ENCODE data around the gene ARPP21.

ARPP21 gene

GRCh38 chr3:35760146-35760545 is 120.8 kb downstream of the ARPP21 start:
- H3K36me3 ChIP-seq (ENCODE audit: insufficient read depth, low read length): no peaks in the 10 kb centered on the region

GRCh38 chr3:35761311-35761710 is 122.0 kb downstream of the ARPP21 start:
- Histone ChIP-seq H3K4me1 (ENCODE audit: insufficient read depth, low read length) (peaks cover 50% of the 10 kb centered on the region), H3K27me3 (ENCODE audit: insufficient read depth, low read length) (no peaks in the 10 kb centered on the region), H3K9me3 (ENCODE audit: low read length) (no peaks in the 10 kb centered on the region), H2AFZ (ENCODE audit: low read depth, low read length) (no peak overlapping the region), H3K36me3 (ENCODE audit: insufficient read depth, low read length) (no peaks in the 10 kb centered on the region), H3K4me3 (ENCODE audit: low read length) (no peak overlapping the region)

More at GRCh38 chr3:35760146-35760545, 120.8 kb downstream of the ARPP21 start:
- H3K27me3 ChIP-seq (ENCODE audit: insufficient read depth, low read length): no peaks in the 10 kb centered on the region
- H3K4me1 ChIP-seq (ENCODE audit: insufficient read depth, low read length): peaks cover 45% of the 10 kb centered on the region
- H3K9me3 ChIP-seq (ENCODE audit: low read length): no peaks in the 10 kb centered on the region
- no peak overlapping the region for H2AFZ ChIP-seq (ENCODE audit: low read depth, low read length)
- no peak overlapping the region for H3K4me3 ChIP-seq (ENCODE audit: low read length)

GRCh38 chr3:35772381-35773015 is 133.2 kb downstream of the ARPP21 start:
- H3K4me1 ChIP-seq (ENCODE audit: insufficient read depth, low read length): peaks cover 18% of the 10 kb centered on the region
- no peaks in the 10 kb centered on the region for H3K27me3 ChIP-seq (ENCODE audit: insufficient read depth, low read length)
- no peaks in the 10 kb centered on the region for H3K9me3 ChIP-seq (ENCODE audit: low read length)
- no peak overlapping the region for H3K4me3 ChIP-seq (ENCODE audit: low read length)
- H3K36me3 ChIP-seq (ENCODE audit: insufficient read depth, low read length): no peaks in the 10 kb centered on the region
- no peak overlapping the region for H2AFZ ChIP-seq (ENCODE audit: low read depth, low read length)

GRCh38 chr3:35773417-35773816 is 134.1 kb downstream of the ARPP21 start:
- no peaks in the 10 kb centered on the region for H3K9me3 ChIP-seq (ENCODE audit: low read length)
- no peaks in the 10 kb centered on the region for H3K36me3 ChIP-seq (ENCODE audit: insufficient read depth, low read length)
- no peaks in the 10 kb centered on the region for H3K27me3 ChIP-seq (ENCODE audit: insufficient read depth, low read length)
- H3K4me1 ChIP-seq (ENCODE audit: insufficient read depth, low read length): peaks cover 23% of the 10 kb centered on the region
- H2AFZ ChIP-seq (ENCODE audit: low read depth, low read length): no peak overlapping the region
- no peak overlapping the region for H3K4me3 ChIP-seq (ENCODE audit: low read length)

- Histone ChIP-seq H3K9me3 (ENCODE audit: low read length) (no peaks in the 10 kb centered on the region), H3K27me3 (ENCODE audit: insufficient read depth, low read length) (no peaks in the 10 kb centered on the region), H3K4me1 (ENCODE audit: insufficient read depth, low read length) (peaks cover 19% of the 10 kb centered on the region), H2AFZ (ENCODE audit: low read depth, low read length) (no peak overlapping the region), H3K36me3 (ENCODE audit: insufficient read depth, low read length) (no peaks in the 10 kb centered on the region), H3K4me3 (ENCODE audit: low read length) (no peak overlapping the region)
Measured at GRCh38 chr3:35776346-35776745, 137.0 kb downstream of the ARPP21 start.

- no peak overlapping the region for H3K4me3 ChIP-seq (ENCODE audit: low read length)
Measured at GRCh38 chr3:35777065-35777464, 137.7 kb downstream of the ARPP21 start.

GRCh38 chr3:35777563-35778554 is 138.5 kb downstream of the ARPP21 start:
- Histone ChIP-seq H2AFZ (ENCODE audit: low read depth, low read length) (no peak overlapping the region), H3K27me3 (ENCODE audit: insufficient read depth, low read length) (no peaks in the 10 kb centered on the region), H3K4me1 (ENCODE audit: insufficient read depth, low read length) (peaks cover 24% of the 10 kb centered on the region), H3K4me3 (ENCODE audit: low read length) (no peak overlapping the region), H3K9me3 (ENCODE audit: low read length) (no peaks in the 10 kb centered on the region), H3K36me3 (ENCODE audit: insufficient read depth, low read length) (no peaks in the 10 kb centered on the region)

More at GRCh38 chr3:35777065-35777464, 137.7 kb downstream of the ARPP21 start:
- Histone ChIP-seq H3K36me3 (ENCODE audit: insufficient read depth, low read length) (no peaks in the 10 kb centered on the region), H3K9me3 (ENCODE audit: low read length) (no peaks in the 10 kb centered on the region), H2AFZ (ENCODE audit: low read depth, low read length) (no peak overlapping the region), H3K4me1 (ENCODE audit: insufficient read depth, low read length) (peaks cover 19% of the 10 kb centered on the region), H3K27me3 (ENCODE audit: insufficient read depth, low read length) (no peaks in the 10 kb centered on the region)

- H3K4me1 ChIP-seq (ENCODE audit: insufficient read depth, low read length): peaks cover 26% of the 10 kb centered on the region
- H2AFZ ChIP-seq (ENCODE audit: low read depth, low read length): no peak overlapping the region
- no peaks in the 10 kb centered on the region for H3K36me3 ChIP-seq (ENCODE audit: insufficient read depth, low read length)
- no peaks in the 10 kb centered on the region for H3K27me3 ChIP-seq (ENCODE audit: insufficient read depth, low read length)
- no peaks in the 10 kb centered on the region for H3K9me3 ChIP-seq (ENCODE audit: low read length)
- H3K4me3 ChIP-seq (ENCODE audit: low read length): no peak overlapping the region
Measured at GRCh38 chr3:35779611-35780010, 140.3 kb downstream of the ARPP21 start.

GRCh38 chr3:35780800-35781199 is 141.5 kb downstream of the ARPP21 start:
- H3K4me1 ChIP-seq (ENCODE audit: insufficient read depth, low read length): peaks cover 36% of the 10 kb centered on the region
- H3K27me3 ChIP-seq (ENCODE audit: insufficient read depth, low read length): no peaks in the 10 kb centered on the region
- H3K4me3 ChIP-seq (ENCODE audit: low read length): no peak overlapping the region
- H3K9me3 ChIP-seq (ENCODE audit: low read length): no peaks in the 10 kb centered on the region
- no peak overlapping the region for H2AFZ ChIP-seq (ENCODE audit: low read depth, low read length)
- no peaks in the 10 kb centered on the region for H3K36me3 ChIP-seq (ENCODE audit: insufficient read depth, low read length)

GRCh38 chr3:35781558-35781957 is 142.2 kb downstream of the ARPP21 start:
- H3K9me3 ChIP-seq (ENCODE audit: low read length): no peaks in the 10 kb centered on the region
- H3K36me3 ChIP-seq (ENCODE audit: insufficient read depth, low read length): no peaks in the 10 kb centered on the region
- H2AFZ ChIP-seq (ENCODE audit: low read depth, low read length): no peak overlapping the region
- no peak overlapping the region for H3K4me3 ChIP-seq (ENCODE audit: low read length)
- H3K27me3 ChIP-seq (ENCODE audit: insufficient read depth, low read length): no peaks in the 10 kb centered on the region
- H3K4me1 ChIP-seq (ENCODE audit: insufficient read depth, low read length): peaks cover 42% of the 10 kb centered on the region

GRCh38 chr3:35782355-35782754 is 143.0 kb downstream of the ARPP21 start:
- H3K36me3 ChIP-seq (ENCODE audit: insufficient read depth, low read length): no peaks in the 10 kb centered on the region
- H3K4me3 ChIP-seq (ENCODE audit: low read length): no peak overlapping the region
- no peak overlapping the region for H2AFZ ChIP-seq (ENCODE audit: low read depth, low read length)
- peaks cover 46% of the 10 kb centered on the region for H3K4me1 ChIP-seq (ENCODE audit: insufficient read depth, low read length)
- no peaks in the 10 kb centered on the region for H3K27me3 ChIP-seq (ENCODE audit: insufficient read depth, low read length)
- no peaks in the 10 kb centered on the region for H3K9me3 ChIP-seq (ENCODE audit: low read length)

- no peaks in the 10 kb centered on the region for H3K36me3 ChIP-seq (ENCODE audit: insufficient read depth, low read length)
- no peak overlapping the region for H3K4me3 ChIP-seq (ENCODE audit: low read length)
- H3K9me3 ChIP-seq (ENCODE audit: low read length): no peaks in the 10 kb centered on the region
- no peaks in the 10 kb centered on the region for H3K27me3 ChIP-seq (ENCODE audit: insufficient read depth, low read length)
- H2AFZ ChIP-seq (ENCODE audit: low read depth, low read length): no peak overlapping the region
- H3K4me1 ChIP-seq (ENCODE audit: insufficient read depth, low read length): peaks cover 51% of the 10 kb centered on the region
Measured at GRCh38 chr3:35784169-35784568, 144.8 kb downstream of the ARPP21 start.

- H3K36me3 ChIP-seq (ENCODE audit: insufficient read depth, low read length): no peaks in the 10 kb centered on the region
- H3K4me3 ChIP-seq (ENCODE audit: low read length): no peak overlapping the region
- H2AFZ ChIP-seq (ENCODE audit: low read depth, low read length): no peak overlapping the region
- no peaks in the 10 kb centered on the region for H3K9me3 ChIP-seq (ENCODE audit: low read length)
- H3K27me3 ChIP-seq (ENCODE audit: insufficient read depth, low read length): no peaks in the 10 kb centered on the region
- H3K4me1 ChIP-seq (ENCODE audit: insufficient read depth, low read length): peaks cover 61% of the 10 kb centered on the region
Measured at GRCh38 chr3:35785234-35785888, 146.0 kb downstream of the ARPP21 start.

Data from neuron (in vitro differentiated cells).